Lower leg skin (tissue), 3 donors: ENCODE results near the gene ISCA1.

Experiments used
- POLR2A ChIP-seq, 2 donors: fragments of 450-650 bp; IDR thresholded peaks; one replicate each; pipeline ENCODE4 v1.6.1; 2016 to 2017; ENCODE audit warnings: antibody characterized with exemption in 2 of 2, mild to moderate bottlenecking in 1 of 2, moderate library complexity in 1 of 2
- TF ChIP-seq, protein P1 (sequence below), 3 donors: fragments of 450-650 bp; IDR thresholded peaks; one replicate each; pipeline ENCODE4 v1.5.1; 2016; ENCODE audit warnings: antibody characterized with exemption in 3 of 3, mild to moderate bottlenecking in 3 of 3, moderate library complexity in 2 of 3

DNA sequence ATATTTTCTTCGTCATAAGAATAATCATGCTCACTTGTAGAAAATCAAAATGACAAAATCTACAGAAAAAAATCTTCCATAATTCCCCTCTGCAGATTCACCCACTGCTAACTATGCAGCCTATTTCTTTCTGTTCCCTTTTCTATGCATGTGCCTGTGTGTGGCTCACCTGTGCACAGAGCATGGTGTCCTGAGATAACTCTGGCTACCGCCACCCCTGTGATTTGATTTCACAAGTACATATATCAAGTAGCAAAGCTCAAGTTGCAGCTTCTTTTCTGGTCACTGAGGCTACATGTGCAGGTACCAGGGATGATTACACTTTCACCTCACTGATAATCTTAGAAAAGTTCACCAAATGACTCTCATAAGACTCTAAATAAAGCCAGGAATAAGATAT lies 18.4 kb upstream of the ISCA1 start:
- no peak for TF ChIP-seq POLR2A (IDR thresholded peaks at IDR 0.05)
- TF ChIP-seq, protein P1, sequence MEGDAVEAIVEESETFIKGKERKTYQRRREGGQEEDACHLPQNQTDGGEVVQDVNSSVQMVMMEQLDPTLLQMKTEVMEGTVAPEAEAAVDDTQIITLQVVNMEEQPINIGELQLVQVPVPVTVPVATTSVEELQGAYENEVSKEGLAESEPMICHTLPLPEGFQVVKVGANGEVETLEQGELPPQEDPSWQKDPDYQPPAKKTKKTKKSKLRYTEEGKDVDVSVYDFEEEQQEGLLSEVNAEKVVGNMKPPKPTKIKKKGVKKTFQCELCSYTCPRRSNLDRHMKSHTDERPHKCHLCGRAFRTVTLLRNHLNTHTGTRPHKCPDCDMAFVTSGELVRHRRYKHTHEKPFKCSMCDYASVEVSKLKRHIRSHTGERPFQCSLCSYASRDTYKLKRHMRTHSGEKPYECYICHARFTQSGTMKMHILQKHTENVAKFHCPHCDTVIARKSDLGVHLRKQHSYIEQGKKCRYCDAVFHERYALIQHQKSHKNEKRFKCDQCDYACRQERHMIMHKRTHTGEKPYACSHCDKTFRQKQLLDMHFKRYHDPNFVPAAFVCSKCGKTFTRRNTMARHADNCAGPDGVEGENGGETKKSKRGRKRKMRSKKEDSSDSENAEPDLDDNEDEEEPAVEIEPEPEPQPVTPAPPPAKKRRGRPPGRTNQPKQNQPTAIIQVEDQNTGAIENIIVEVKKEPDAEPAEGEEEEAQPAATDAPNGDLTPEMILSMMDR (IDR thresholded peaks at IDR 0.05), result no peak
